Limb (tissue), 2 donors: ENCODE measurements around the gene RNF133.
"Not testable (repeated sequence)": the region's sequence is repeated elsewhere in the genome, so short reads cannot be mapped to it uniquely, and the experiment has no call there.

Experiments used
- DNase-seq, 2 donors: peaks; one replicate each; pipeline ENCODE4 v3.0.0-alpha.2; 2016; ENCODE audit errors: extremely low spot score in 2 of 2

RNF133 gene

GRCh38 chr7:122689346-122690109, 9.4 kb downstream of the RNF133 start:
- no peak for DNase-seq

- DNase-seq: no peak
Observed at GRCh38 chr7:122688400-122688998, 10.4 kb downstream of the RNF133 start.

GRCh38 chr7:122686360-122686878, 12.5 kb downstream of the RNF133 start:
- DNase-seq: no peak

- no peak for DNase-seq
Observed at GRCh38 chr7:122684504-122684903, 14.4 kb downstream of the RNF133 start.

- no peak for DNase-seq
Observed at GRCh38 chr7:122682815-122683550, 15.9 kb downstream of the RNF133 start.

GRCh38 chr7:122681186-122681585, 17.7 kb downstream of the RNF133 start:
- DNase-seq: not testable (repeated sequence)

GRCh38 chr7:122679813-122680212, 19.1 kb downstream of the RNF133 start:
- no peak for DNase-seq

GRCh38 chr7:122679269-122679709, 19.6 kb downstream of the RNF133 start:
- DNase-seq: not testable (repeated sequence)

GRCh38 chr7:122677149-122677548, 21.8 kb downstream of the RNF133 start:
- DNase-seq: no peak

- no peak for DNase-seq
Observed at GRCh38 chr7:122676466-122676865, 22.5 kb downstream of the RNF133 start.

GRCh38 chr7:122675621-122676020, 23.3 kb downstream of the RNF133 start:
- DNase-seq: no peak

GRCh38 chr7:122675011-122675410, 23.9 kb downstream of the RNF133 start:
- DNase-seq: no peak

GRCh38 chr7:122674502-122674901, 24.4 kb downstream of the RNF133 start:
- DNase-seq: peak in 1 of 2 donors; percentile 60

GRCh38 chr7:122673951-122674350, 25.0 kb downstream of the RNF133 start:
- DNase-seq: no peak

GRCh38 chr7:122672536-122672935, 26.4 kb downstream of the RNF133 start:
- no peak for DNase-seq

GRCh38 chr7:122663733-122664132, 35.2 kb downstream of the RNF133 start:
- DNase-seq: no peak

- DNase-seq: no peak
Observed at GRCh38 chr7:122658856-122659255, 40.1 kb downstream of the RNF133 start.

GRCh38 chr7:122653685-122654084, 45.2 kb downstream of the RNF133 start:
- DNase-seq: no peak

- no peak for DNase-seq
Observed at GRCh38 chr7:122652876-122653275, 46.0 kb downstream of the RNF133 start.

- no peak for DNase-seq
Observed at GRCh38 chr7:122651451-122651850, 47.5 kb downstream of the RNF133 start.
